SJCRH30 (cell line): ENCODE results near the gene CDX2. TPM values are rescaled to one million over a fixed set of nuclear protein-coding genes. Genes with fewer than 3 reads are reported as not detected.
"Not testable (repeated sequence)": the region's sequence is repeated elsewhere in the genome, so short reads cannot be mapped to it uniquely, and the experiment has no call there.

Source experiments
- DNase-seq, 2 experiments: peaks; one replicate each; pipeline ENCODE4 v3.0.0-alpha.2; 2015 to 2020
- H3K27ac ChIP-seq: fragments of 250-450 bp; sonication (Bioruptor Pico); 2 replicates; pipeline ENCODE4 v1.5.1; 2020; ENCODE audit warnings: mild to moderate bottlenecking, moderate library complexity
- H3K27me3 ChIP-seq: fragments of 250-450 bp; sonication (Bioruptor Pico); 2 replicates; pipeline ENCODE4 v1.5.1; 2020; ENCODE audit warnings: mild to moderate bottlenecking, moderate library complexity
- H3K36me3 ChIP-seq: fragments of 250-450 bp; sonication (Bioruptor Pico); 2 replicates; pipeline ENCODE4 v1.5.1; 2020; ENCODE audit warnings: mild to moderate bottlenecking, moderate library complexity
- H3K4me1 ChIP-seq: fragments of 250-450 bp; sonication (Bioruptor Pico); 2 replicates; pipeline ENCODE4 v1.5.1; 2020; ENCODE audit warnings: mild to moderate bottlenecking, moderate library complexity
- H3K4me3 ChIP-seq: fragments of 250-450 bp; sonication (Bioruptor Pico); 2 replicates; pipeline ENCODE4 v1.5.1; 2020; ENCODE audit warnings: mild to moderate bottlenecking, moderate library complexity
- H3K9me3 ChIP-seq: fragments of 250-450 bp; sonication (Bioruptor Pico); replicated peaks from 2 replicates; pipeline ENCODE4 v1.5.1; 2020; ENCODE audit warnings: mild to moderate bottlenecking, moderate library complexity
- total RNA-seq: library from RNA; depleted of rRNA; stranded (reverse); fragments of >200 nt; shearing (Covaris generic); gene quantifications from 2 replicates; pipeline ENCODE4 v1.2.3, GENCODE V29; 2014

Gene CDX2
- total RNA-seq, 1 experiment from 2014 or later, result not detected

DNA sequence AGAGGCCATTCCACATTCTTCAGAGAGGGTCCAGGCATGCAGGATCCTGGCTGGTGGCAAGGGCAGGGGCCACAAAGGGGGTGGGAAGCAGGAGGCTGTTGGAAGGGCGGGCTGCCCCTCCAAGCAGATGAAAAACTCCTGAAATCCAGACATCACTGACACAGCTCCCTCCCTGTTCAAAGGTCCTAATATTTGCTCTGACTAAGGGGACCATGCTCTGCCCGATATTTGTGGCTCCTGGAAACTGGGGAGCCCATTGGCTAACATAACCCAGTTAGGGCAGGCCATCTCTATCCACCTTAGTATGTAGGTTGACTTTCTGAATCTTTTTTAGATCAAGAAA is 3.3 kb upstream of the CDX2 start:
- H3K27ac ChIP-seq, result no peak overlapping the region
- peaks cover 5% of the 10 kb centered on the region; the same call in 1 of the 2 replicates for H3K4me1 ChIP-seq
- no peaks in the 10 kb centered on the region for H3K9me3 ChIP-seq
- no peaks in the 10 kb centered on the region; the same call in none of the 2 replicates for H3K27me3 ChIP-seq
- H3K4me3 ChIP-seq, result no peak overlapping the region
- no peaks in the 10 kb centered on the region for H3K36me3 ChIP-seq
- DNase-seq, result no peak

DNA sequence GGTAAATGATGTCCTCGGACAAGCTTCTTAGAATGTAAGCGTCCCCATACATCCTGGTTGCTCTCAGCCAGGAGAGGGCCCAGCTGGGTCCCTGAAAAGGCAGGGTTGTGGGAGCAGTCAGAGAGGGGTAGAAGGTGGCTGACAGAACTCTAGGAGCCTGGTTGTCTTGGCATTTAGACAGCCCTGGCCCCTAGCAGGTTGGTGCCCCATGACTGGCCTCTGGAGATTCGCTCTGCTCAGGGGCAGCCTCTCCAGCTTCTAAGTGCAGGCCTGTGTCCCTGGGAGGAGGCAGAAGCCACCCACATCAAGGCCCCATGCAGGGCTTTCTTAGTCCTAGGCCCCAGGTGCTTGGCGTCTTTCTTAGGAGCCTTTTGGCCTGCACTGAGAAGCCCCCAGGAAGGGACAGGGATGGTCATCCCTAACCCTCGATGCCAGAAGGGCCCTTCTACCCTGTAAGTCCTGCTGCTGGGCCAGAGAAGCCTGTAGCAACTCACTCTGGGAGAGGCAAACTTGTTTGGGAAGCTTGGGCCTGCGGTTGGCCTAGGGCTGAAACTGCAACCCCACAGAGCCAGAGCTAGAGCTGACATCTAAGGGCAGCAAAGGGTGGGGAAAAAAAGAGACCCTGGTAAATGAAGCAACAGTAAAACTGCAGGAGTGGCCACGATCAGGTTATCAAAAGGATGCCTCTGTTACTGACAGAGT is 2.8 kb upstream of the CDX2 start:
- no peaks in the 10 kb centered on the region; the same call in none of the 2 replicates for H3K27me3 ChIP-seq
- H3K4me3 ChIP-seq, result no peak overlapping the region
- no peak overlapping the region for H3K27ac ChIP-seq
- no peaks in the 10 kb centered on the region for H3K9me3 ChIP-seq
- peaks cover 5% of the 10 kb centered on the region; the same call in 1 of the 2 replicates for H3K4me1 ChIP-seq
- no peaks in the 10 kb centered on the region for H3K36me3 ChIP-seq
- no peak for DNase-seq

DNA sequence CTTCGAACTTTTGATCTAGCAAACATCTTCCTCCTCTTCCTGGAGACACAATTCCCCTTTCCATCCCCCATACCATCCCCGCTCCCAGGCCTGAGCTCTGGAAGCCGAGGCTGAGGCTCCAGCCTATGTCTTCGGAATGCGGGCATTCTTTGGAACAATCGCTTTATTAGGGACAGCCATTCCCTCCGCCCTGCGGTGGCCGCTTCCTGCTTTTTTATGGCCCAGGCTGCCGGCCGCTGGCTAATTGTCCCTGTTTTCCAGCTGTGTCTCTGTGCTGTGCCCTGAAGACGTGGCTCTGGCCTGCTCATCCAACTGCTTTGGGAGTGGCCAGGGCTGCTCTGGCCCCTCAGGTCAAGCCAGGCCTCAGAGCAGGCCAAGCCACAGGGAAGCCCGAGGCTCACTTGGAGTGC is 2.1 kb upstream of the CDX2 start:
- no peaks in the 10 kb centered on the region for H3K9me3 ChIP-seq
- no peak for DNase-seq
- no peaks in the 10 kb centered on the region for H3K36me3 ChIP-seq
- no peak overlapping the region for H3K4me3 ChIP-seq
- no peak overlapping the region for H3K27ac ChIP-seq
- H3K27me3 ChIP-seq, result no peaks in the 10 kb centered on the region; the same call in none of the 2 replicates
- H3K4me1 ChIP-seq, result peaks cover 5% of the 10 kb centered on the region; the same call in 1 of the 2 replicates

DNA sequence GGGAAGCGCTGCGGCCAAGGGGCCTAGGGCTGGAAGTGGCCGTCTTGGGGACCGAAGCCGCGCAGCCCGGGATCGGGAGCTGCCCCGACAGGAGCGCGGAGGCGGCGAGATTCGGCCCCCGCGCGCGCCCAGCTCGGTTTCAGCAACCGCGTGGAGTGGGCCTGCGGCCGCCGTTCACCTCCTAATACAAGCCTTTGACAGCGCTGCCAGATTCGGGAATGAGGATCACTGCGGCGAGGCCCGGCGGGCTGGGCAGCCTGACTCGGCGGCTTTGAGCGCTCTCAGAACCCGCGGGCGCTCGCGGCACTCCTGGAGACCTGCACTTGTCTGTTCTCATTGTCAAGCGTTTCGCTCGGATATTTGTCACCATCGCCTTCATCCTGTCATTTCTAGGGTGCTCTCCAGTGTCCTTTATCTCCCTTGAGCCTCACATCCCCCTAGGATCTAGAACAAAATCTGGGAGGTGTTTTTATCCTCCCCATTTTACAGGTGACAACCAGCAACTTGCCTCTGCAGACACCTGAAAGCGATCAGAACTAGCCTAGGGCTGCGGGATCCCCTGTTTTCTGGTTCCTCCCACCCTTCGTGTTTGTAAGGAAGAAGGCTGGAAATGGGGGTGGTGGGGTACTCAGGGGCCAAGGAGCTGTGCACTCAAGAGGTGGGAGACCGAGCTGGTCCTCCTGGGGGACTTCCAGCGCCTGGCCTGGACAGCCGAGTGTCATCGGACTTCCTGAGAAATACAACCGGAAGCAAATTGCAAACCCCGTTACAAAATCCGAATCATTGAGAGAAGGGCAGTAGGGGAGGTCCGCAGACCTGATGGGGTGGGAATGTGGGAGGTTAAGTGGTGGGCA is 1.5 kb upstream of the CDX2 start:
- no peaks in the 10 kb centered on the region; the same call in none of the 2 replicates for H3K27me3 ChIP-seq
- H3K4me3 ChIP-seq, result no peak overlapping the region
- no peaks in the 10 kb centered on the region for H3K9me3 ChIP-seq
- DNase-seq, result no peak
- H3K36me3 ChIP-seq, result no peaks in the 10 kb centered on the region
- peaks cover 5% of the 10 kb centered on the region; the same call in 1 of the 2 replicates for H3K4me1 ChIP-seq
- no peak overlapping the region for H3K27ac ChIP-seq

DNA sequence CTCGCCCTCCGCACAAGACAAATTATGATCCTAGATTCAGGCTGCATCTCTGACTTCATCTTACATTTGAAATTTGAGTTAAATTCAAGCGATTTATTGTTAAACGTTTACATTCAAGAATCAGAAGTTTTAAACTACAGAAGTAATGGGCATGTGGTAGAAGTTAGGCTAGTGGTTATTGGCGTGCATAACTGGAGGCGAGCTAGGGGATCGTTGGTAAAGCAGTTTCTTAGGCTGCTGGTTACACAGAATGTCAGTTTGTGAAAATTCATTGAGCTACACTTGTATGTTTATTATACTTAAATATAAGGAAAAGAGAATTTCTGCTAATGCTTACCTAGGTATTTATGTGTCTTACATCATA is 733 bp upstream of the CDX2 start:
- no peaks in the 10 kb centered on the region for H3K9me3 ChIP-seq
- no peak for DNase-seq
- H3K27me3 ChIP-seq, result peaks cover 4% of the 10 kb centered on the region
- no peaks in the 10 kb centered on the region for H3K36me3 ChIP-seq
- peaks cover 5% of the 10 kb centered on the region; the same call in 1 of the 2 replicates for H3K4me1 ChIP-seq
- H3K4me3 ChIP-seq, result no peak overlapping the region
- H3K27ac ChIP-seq, result no peak overlapping the region

DNA sequence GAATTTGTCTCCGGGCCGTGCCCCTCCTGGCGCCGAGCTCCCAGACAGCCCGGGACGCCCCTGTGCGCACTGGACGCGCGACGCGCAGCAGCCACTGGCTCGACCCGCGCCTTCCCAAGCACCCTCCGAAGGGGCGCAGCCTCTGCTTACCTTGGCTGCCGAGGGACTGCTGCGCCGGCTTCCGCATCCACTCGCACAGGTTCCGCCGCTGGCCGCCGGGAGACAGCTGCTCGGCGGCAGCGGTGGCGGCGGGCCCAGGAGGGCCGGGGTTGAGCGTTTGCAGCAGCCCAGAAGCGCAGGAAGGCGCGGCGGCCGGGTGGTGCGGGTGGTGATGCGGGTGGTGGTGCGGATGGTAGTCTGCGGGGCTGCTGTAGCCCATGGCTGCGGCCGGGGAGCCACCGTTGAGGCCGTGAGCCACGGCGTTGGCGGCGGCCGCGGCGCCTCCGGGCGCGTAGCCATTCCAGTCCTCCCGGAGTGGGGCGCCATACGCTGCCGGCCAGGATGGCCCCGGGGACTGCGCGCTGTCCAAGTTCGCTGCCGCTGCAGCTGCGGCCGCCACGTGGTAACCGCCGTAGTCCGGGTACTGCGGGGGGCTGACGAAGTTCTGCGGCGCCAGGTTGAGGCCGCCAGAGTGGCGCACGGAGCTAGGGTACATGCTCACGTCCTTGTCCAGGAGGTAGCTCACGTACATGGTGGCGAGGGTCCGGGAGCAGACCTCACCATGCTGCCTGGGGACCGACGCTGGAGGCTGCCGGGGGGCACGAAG is 616 bp downstream of the CDX2 start:
- peaks cover 4% of the 10 kb centered on the region; the same call in 1 of the 2 replicates for H3K4me1 ChIP-seq
- H3K27ac ChIP-seq, result no peak overlapping the region
- no peaks in the 10 kb centered on the region for H3K9me3 ChIP-seq
- H3K36me3 ChIP-seq, result no peaks in the 10 kb centered on the region
- no peak for DNase-seq
- no peak overlapping the region for H3K4me3 ChIP-seq
- peaks cover 10% of the 10 kb centered on the region; the same call in 1 of the 2 replicates for H3K27me3 ChIP-seq

DNA sequence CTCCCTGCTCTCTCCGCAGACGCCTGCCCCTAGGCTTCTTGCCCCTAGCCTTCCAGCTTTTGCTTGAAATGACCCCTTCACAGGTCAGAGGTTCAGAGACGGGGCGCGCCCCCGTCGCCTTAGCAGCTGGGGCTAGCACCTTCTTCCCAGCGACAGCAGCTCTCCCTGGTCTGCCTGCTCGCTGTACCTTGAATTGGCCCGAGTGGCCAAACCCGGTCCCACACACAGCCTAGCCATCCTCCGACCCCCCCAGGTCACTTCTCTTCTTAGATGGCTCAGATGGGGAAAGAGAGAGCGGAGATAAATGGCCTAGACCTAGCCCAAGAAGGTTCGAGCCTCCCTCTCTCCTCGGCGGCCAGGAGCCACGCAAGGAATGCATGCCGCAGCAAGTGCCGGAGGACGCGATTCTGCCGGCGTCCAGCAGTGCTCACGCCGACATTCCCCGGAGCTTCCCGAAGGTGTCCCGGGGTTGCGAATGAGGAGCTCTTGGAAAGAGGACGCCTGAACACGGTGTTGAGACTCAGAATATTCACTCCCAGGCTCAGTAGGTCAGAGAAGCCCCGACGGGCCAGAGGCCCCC is 1.3 kb downstream of the CDX2 start:
- Histone ChIP-seq H3K4me3 (no peak overlapping the region), H3K4me1 (no peaks in the 10 kb centered on the region), H3K9me3 (no peaks in the 10 kb centered on the region), H3K27ac (no peak overlapping the region), H3K27me3 (peaks cover 10% of the 10 kb centered on the region; the same call in 1 of the 2 replicates), H3K36me3 (no peaks in the 10 kb centered on the region)
- no peak for DNase-seq

DNA sequence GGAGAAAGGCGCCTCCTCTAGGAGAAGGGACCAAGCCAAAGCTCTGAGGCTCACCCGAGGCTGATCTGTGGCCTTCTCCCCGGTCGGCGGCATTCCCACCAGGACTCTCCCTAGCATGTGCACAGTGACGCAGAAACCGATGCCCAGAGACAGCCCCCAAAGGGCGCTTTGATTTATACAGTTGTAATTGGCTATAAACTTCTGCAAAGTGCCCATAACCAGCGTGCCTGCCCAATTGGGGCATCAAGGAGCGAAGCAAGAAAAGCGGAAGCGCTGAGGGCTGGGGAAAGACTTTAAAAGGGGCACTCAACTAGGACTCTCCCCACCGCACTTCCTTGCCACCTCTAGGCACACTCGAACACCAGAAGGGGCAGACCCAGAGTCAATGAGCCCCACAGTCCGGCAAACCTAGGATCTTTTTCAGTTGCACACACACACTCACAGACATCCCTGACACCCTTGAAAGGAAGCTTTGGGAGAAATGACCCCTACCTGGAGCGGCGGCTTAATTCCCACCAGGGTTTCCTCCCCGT is 1.8 kb downstream of the CDX2 start:
- Histone ChIP-seq H3K9me3 (no peaks in the 10 kb centered on the region), H3K4me3 (no peak overlapping the region), H3K27ac (no peak overlapping the region), H3K4me1 (no peaks in the 10 kb centered on the region), H3K36me3 (no peaks in the 10 kb centered on the region), H3K27me3 (peaks cover 10% of the 10 kb centered on the region; the same call in 1 of the 2 replicates)
- DNase-seq, result no peak

DNA sequence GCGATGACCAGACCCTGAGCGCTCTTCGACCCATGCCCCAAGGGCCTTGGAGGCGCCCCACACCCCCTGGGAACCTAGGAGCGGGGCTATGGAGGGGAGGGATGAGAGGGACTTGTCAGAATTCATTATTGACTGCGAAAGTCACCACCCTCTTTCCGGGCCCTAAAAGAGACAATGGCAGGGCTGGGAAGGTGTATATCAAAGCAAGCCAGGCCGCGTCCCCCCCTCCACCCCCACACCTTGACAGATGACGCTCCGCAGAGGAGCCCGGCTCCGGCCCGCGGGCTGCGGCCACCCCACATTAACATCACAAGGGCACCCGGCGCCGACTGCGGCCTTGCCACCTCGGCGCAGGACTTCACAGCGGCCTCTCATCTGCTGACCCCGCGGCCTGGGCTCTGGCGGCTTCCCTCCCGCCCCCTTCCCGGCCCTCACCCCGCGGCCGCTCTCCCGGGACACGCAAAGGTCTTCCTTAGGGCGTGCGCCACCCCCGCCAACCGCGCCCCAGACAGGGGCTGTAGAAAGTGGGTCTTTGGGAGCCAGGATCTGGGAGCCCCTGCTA is 2.4 kb downstream of the CDX2 start:
- peaks cover 10% of the 10 kb centered on the region; the same call in 1 of the 2 replicates for H3K27me3 ChIP-seq
- no peak overlapping the region for H3K4me3 ChIP-seq
- no peak overlapping the region for H3K27ac ChIP-seq
- H3K4me1 ChIP-seq, result no peaks in the 10 kb centered on the region
- DNase-seq, result no peak
- no peaks in the 10 kb centered on the region for H3K36me3 ChIP-seq
- H3K9me3 ChIP-seq, result no peaks in the 10 kb centered on the region

DNA sequence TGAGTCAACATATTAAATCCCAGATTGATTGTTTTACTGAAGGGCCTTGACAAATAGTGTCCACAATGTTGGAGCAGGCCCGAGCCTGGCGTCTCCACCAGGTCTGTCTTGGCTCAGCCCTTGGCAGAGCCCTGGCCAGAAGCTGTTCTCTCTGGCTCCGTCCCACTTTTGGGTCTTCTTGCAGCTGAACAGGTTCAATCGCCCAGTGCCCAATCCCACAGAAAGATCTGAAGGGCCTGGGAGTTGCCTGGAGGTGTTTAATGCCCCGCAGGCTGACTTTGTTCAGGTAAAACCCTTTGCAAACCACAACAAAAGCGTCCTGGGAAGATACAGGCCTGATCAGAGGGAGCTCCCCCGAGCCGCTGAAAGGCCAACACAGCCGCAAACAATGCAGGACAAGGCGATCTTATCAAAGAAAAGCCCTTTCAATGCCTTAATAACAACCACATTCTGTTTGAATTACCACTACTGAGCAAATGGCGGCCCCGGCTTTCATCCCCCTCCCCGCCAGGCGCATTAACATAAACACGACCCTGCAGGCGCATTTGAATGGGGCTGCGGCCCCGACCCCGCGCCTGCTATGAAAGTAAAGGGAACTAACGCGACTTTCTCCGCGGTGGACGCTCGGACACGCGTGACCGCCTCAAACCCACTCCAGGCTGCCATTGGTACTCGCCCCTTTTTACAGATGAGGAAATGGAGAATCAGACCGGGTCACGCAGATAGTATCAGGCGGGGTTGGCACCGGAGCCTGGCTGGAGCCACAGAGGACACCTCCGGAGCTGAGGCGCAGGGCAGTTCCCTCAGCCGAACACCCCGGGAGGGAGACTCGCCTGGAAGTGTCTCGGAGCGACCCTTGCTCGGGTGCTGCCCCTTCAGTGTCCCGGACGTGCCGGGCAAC is 3.1 kb downstream of the CDX2 start:
- no peak for DNase-seq
- Histone ChIP-seq H3K36me3 (no peaks in the 10 kb centered on the region), H3K4me1 (no peaks in the 10 kb centered on the region), H3K9me3 (no peaks in the 10 kb centered on the region), H3K27ac (no peak overlapping the region), H3K27me3 (peaks cover 10% of the 10 kb centered on the region; the same call in 1 of the 2 replicates), H3K4me3 (no peak overlapping the region)

DNA sequence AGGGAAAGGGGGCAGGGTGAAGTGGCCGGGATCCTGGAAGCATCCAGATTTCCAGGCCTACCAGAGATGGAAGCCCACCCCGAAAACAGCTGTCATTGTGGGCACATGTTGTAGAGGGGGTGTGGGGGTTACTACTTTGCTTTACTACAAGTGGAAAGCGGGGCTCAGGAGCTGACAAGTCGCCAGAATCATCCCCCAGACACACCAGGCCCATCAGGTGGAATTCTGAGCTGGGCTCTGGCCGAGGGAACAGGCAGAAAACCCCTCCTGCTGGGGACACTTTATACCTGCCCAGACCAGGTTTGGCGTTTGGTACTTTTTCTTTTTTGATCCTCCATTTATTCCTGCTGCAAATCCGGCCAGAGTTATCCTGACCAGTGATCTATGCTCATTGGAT is 3.8 kb downstream of the CDX2 start:
- peaks cover 10% of the 10 kb centered on the region; the same call in 1 of the 2 replicates for H3K27me3 ChIP-seq

DNA sequence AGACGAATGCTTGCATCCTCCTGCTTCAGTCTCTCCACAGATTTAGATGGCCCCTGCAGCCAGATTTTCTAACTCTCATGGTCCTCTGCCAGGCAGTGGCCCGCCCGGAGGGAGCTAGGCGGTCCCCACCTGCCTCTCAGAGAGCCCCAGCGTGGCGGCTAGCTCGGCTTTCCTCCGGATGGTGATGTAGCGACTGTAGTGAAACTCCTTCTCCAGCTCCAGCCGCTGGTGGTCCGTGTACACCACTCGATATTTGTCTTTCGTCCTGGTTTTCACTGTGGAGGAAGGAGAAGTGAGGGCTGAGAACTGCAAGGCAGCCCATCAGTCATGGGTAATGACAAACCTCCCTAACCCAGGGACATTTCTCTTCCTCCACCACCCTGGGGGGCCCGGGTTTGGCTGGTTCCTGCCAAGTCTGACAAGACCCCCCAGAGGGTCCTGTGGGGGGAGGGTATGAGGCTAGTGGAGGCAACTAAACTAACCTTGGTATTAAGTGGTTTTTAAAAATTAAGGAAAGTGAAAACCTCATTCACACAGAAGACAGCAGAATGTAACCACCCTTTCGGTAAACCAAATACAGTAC is 4.3 kb downstream of the CDX2 start:
- Histone ChIP-seq H3K4me1 (no peaks in the 10 kb centered on the region), H3K27me3 (peaks cover 10% of the 10 kb centered on the region; the same call in 1 of the 2 replicates), H3K36me3 (no peaks in the 10 kb centered on the region), H3K4me3 (no peak overlapping the region), H3K9me3 (no peaks in the 10 kb centered on the region), H3K27ac (no peak overlapping the region)
- no peak for DNase-seq

More for the DNA sequence above, 3.8 kb downstream of the CDX2 start:
- Histone ChIP-seq H3K4me3 (no peak overlapping the region), H3K36me3 (no peaks in the 10 kb centered on the region), H3K4me1 (no peaks in the 10 kb centered on the region), H3K9me3 (no peaks in the 10 kb centered on the region), H3K27ac (no peak overlapping the region)
- DNase-seq, result no peak

DNA sequence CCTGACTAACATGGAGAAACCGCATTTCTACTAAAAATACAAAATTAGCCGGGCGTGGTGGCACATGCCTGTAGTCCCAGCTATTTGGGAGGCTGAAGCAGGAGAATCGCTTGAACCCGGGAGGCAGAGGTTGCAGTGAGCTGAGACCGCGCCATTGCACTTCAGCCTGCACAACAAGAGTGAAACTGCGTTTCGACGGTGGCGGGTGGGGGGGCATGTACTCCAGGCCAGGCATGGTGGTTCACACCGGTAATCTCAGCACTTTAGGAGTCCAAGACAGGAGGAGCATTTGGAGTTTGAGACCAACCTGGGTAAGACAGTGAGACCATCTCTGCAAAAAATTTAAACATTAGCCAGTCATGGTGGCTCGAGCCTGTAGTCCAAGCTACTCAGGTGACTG is 4.9 kb downstream of the CDX2 start:
- not testable (repeated sequence) for H3K9me3 ChIP-seq, H3K27ac ChIP-seq, DNase-seq

More for the DNA sequence above, 4.9 kb downstream of the CDX2 start:
- not testable (repeated sequence) for H3K27me3 ChIP-seq, H3K4me1 ChIP-seq, H3K36me3 ChIP-seq, H3K4me3 ChIP-seq
